ENCODE results near the gene MRPS17.
"Not testable (repeated sequence)": the region's sequence is repeated elsewhere in the genome, so short reads cannot be mapped to it uniquely, and the experiment has no call there.

MRPS17 gene

GRCh38 chr7:55951637-55952351, at the start of gene MRPS17:
Gene MRPS17 (plus strand): TSS chr7:55951877. CDS start chr7:55953196, 1,319 bp downstream.
- peak; percentile 97 for DNase-seq

GRCh38 chr7:55903985-55904759, 47.5 kb upstream of the MRPS17 start:
- DNase-seq: no peak

- DNase-seq: no peak
These were observed 38.9 kb upstream of the MRPS17 start for GRCh38 chr7:55912748-55913158.

GRCh38 chr7:55917771-55918170, 33.9 kb upstream of the MRPS17 start:
- no peak for DNase-seq

- no peak for DNase-seq
These were observed 23.5 kb upstream of the MRPS17 start for GRCh38 chr7:55928006-55928767.

GRCh38 chr7:55931421-55932151, 20.1 kb upstream of the MRPS17 start:
- DNase-seq: no peak

GRCh38 chr7:55939514-55940123, 12.1 kb upstream of the MRPS17 start:
- peak; percentile 17 for DNase-seq

GRCh38 chr7:55946545-55946944, 5.1 kb upstream of the MRPS17 start:
- DNase-seq: no peak

- not testable (repeated sequence) for DNase-seq
These were observed 635 bp downstream of the MRPS17 start for GRCh38 chr7:55952352-55952671.

GRCh38 chr7:55953707-55954475, 2.2 kb downstream of the MRPS17 start:
- DNase-seq: no peak

GRCh38 chr7:55957190-55957589, 5.5 kb downstream of the MRPS17 start:
- no peak for DNase-seq

GRCh38 chr7:55962014-55962413, 10.3 kb downstream of the MRPS17 start:
- DNase-seq: no peak

GRCh38 chr7:55963584-55964168, 12.0 kb downstream of the MRPS17 start:
- DNase-seq: no peak

GRCh38 chr7:55964261-55965099, 12.8 kb downstream of the MRPS17 start, which contains the start of gene NIPSNAP2:
Gene NIPSNAP2 (plus strand): TSS chr7:55964585. CDS start chr7:55964610, 25 bp downstream.
- DNase-seq: peak; percentile 89

- no peak for DNase-seq
These were observed 13.4 kb downstream of the MRPS17 start for GRCh38 chr7:55965100-55965470.

- peak; percentile 13 for DNase-seq
These were observed 14.2 kb downstream of the MRPS17 start for GRCh38 chr7:55965805-55966421.

- DNase-seq: peak; percentile 12
These were observed 15.2 kb downstream of the MRPS17 start for GRCh38 chr7:55966851-55967250.

- peak; percentile 69 for DNase-seq
These were observed 17.7 kb downstream of the MRPS17 start for GRCh38 chr7:55969391-55969790.

- DNase-seq: no peak
These were observed 18.9 kb downstream of the MRPS17 start for GRCh38 chr7:55970561-55970960.

- DNase-seq: no peak
These were observed 19.3 kb downstream of the MRPS17 start for GRCh38 chr7:55970978-55971377.
